Fibroblast of mammary gland (primary cell): ENCODE results near the gene SCYL1.
A peak's percentile ranks its signal among the peaks of the same experiment; 100 is the strongest.

Source experiments
- DNase-seq: peaks from one replicate; pipeline ENCODE4 v3.0.0-alpha.2; 2010; ENCODE audit warnings: low read depth
- H3K4me3 ChIP-seq: 2 replicates; pipeline ENCODE4 v1.5.1; 2011; ENCODE audit warnings: low read depth, mild to moderate bottlenecking, low read length, moderate library complexity; ENCODE audit not compliant: control insufficient read depth
- TF ChIP-seq, protein P1 (sequence below): conservative IDR thresholded peaks from 2 replicates; pipeline ENCODE4 v1.5.1; 2011; ENCODE audit warnings: low read depth, low read length, inconsistent platforms; ENCODE audit not compliant: control insufficient read depth, insufficient read depth

The SCYL1 gene

DNA sequence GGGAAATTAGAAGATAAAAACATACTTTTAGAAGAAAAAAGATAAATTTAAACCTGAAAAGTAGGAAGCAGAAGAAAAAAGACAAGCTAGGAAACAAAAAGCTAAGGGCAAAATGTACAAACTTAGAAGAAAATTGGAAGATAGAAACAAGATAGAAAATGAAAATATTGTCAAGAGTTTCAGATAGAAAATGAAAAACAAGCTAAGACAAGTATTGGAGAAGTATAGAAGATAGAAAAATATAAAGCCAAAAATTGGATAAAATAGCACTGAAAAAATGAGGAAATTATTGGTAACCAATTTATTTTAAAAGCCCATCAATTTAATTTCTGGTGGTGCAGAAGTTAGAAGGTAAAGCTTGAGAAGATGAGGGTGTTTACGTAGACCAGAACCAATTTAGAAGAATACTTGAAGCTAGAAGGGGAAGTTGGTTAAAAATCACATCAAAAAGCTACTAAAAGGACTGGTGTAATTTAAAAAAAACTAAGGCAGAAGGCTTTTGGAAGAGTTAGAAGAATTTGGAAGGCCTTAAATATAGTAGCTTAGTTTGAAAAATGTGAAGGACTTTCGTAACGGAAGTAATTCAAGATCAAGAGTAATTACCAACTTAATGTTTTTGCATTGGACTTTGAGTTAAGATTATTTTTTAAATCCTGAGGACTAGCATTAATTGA is 25.0 kb upstream of the SCYL1 start:
- H3K4me3 ChIP-seq = peak overlapping the region; percentile 91
- TF ChIP-seq, protein P1, sequence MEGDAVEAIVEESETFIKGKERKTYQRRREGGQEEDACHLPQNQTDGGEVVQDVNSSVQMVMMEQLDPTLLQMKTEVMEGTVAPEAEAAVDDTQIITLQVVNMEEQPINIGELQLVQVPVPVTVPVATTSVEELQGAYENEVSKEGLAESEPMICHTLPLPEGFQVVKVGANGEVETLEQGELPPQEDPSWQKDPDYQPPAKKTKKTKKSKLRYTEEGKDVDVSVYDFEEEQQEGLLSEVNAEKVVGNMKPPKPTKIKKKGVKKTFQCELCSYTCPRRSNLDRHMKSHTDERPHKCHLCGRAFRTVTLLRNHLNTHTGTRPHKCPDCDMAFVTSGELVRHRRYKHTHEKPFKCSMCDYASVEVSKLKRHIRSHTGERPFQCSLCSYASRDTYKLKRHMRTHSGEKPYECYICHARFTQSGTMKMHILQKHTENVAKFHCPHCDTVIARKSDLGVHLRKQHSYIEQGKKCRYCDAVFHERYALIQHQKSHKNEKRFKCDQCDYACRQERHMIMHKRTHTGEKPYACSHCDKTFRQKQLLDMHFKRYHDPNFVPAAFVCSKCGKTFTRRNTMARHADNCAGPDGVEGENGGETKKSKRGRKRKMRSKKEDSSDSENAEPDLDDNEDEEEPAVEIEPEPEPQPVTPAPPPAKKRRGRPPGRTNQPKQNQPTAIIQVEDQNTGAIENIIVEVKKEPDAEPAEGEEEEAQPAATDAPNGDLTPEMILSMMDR = no peak
- DNase-seq = peak; percentile 44

DNA sequence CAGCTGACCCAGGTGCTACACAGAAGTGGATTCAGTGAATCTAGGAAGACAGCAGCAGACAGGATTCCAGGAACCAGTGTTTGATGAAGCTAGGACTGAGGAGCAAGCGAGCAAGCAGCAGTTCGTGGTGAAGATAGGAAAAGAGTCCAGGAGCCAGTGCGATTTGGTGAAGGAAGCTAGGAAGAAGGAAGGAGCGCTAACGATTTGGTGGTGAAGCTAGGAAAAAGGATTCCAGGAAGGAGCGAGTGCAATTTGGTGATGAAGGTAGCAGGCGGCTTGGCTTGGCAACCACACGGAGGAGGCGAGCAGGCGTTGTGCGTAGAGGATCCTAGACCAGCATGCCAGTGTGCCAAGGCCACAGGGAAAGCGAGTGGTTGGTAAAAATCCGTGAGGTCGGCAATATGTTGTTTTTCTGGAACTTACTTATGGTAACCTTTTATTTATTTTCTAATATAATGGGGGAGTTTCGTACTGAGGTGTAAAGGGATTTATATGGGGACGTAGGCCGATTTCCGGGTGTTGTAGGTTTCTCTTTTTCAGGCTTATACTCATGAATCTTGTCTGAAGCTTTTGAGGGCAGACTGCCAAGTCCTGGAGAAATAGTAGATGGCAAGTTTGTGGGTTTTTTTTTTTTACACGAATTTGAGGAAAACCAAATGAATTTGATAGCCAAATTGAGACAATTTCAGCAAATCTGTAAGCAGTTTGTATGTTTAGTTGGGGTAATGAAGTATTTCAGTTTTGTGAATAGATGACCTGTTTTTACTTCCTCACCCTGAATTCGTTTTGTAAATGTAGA is 24.3 kb upstream of the SCYL1 start:
- TF ChIP-seq, protein P1 = no peak
- H3K4me3 ChIP-seq = peak overlapping the region; percentile 91
- peak; percentile 54 for DNase-seq

DNA sequence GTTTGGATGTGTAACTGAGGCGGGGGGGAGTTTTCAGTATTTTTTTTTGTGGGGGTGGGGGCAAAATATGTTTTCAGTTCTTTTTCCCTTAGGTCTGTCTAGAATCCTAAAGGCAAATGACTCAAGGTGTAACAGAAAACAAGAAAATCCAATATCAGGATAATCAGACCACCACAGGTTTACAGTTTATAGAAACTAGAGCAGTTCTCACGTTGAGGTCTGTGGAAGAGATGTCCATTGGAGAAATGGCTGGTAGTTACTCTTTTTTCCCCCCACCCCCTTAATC is 23.8 kb upstream of the SCYL1 start:
- peak; percentile 47 for DNase-seq
- TF ChIP-seq, protein P1 = no peak
- peak overlapping the region; percentile 91 for H3K4me3 ChIP-seq

DNA sequence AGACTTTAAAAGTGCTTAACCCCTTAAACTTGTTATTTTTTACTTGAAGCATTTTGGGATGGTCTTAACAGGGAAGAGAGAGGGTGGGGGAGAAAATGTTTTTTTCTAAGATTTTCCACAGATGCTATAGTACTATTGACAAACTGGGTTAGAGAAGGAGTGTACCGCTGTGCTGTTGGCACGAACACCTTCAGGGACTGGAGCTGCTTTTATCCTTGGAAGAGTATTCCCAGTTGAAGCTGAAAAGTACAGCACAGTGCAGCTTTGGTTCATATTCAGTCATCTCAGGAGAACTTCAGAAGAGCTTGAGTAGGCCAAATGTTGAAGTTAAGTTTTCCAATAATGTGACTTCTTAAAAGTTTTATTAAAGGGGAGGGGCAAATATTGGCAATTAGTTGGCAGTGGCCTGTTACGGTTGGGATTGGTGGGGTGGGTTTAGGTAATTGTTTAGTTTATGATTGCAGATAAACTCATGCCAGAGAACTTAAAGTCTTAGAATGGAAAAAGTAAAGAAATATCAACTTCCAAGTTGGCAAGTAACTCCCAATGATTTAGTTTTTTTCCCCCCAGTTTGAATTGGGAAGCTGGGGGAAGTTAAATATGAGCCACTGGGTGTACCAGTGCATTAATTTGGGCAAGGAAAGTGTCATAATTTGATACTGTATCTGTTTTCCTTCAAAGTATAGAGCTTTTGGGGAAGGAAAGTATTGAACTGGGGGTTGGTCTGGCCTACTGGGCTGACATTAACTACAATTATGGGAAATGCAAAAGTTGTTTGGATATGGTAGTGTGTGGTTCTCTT is 23.2 kb upstream of the SCYL1 start:
- DNase-seq = peak; percentile 59
- TF ChIP-seq, protein P1 = no peak
- peak overlapping the region; percentile 91 for H3K4me3 ChIP-seq

DNA sequence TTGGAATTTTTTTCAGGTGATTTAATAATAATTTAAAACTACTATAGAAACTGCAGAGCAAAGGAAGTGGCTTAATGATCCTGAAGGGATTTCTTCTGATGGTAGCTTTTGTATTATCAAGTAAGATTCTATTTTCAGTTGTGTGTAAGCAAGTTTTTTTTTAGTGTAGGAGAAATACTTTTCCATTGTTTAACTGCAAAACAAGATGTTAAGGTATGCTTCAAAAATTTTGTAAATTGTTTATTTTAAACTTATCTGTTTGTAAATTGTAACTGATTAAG is 22.7 kb upstream of the SCYL1 start:
- peak overlapping the region; percentile 91 for H3K4me3 ChIP-seq
- DNase-seq = no peak
- TF ChIP-seq, protein P1 = no peak

DNA sequence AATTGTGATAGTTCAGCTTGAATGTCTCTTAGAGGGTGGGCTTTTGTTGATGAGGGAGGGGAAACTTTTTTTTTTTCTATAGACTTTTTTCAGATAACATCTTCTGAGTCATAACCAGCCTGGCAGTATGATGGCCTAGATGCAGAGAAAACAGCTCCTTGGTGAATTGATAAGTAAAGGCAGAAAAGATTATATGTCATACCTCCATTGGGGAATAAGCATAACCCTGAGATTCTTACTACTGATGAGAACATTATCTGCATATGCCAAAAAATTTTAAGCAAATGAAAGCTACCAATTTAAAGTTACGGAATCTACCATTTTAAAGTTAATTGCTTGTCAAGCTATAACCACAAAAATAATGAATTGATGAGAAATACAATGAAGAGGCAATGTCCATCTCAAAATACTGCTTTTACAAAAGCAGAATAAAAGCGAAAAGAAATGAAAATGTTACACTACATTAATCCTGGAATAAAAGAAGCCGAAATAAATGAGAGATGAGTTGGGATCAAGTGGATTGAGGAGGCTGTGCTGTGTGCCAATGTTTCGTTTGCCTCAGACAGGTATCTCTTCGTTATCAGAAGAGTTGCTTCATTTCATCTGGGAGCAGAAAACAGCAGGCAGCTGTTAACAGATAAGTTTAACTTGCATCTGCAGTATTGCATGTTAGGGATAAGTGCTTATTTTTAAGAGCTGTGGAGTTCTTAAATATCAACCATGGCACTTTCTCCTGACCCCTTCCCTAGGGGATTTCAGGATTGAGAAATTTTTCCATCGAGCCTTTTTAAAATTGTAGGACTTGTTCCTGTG is 22.1 kb upstream of the SCYL1 start:
- TF ChIP-seq, protein P1 = no peak
- peak overlapping the region; percentile 91 for H3K4me3 ChIP-seq
- peak; percentile 60 for DNase-seq
